CD4-positive, alpha-beta memory T cell (primary cell): Measurements from ENCODE around the gene CAPN14. TPM values are rescaled to one million over a fixed set of nuclear protein-coding genes. Genes with fewer than 3 reads are reported as not detected.

Experiments used
- CTCF ChIA-PET: fragments of 350-600 bp; sonication (Branson Sonifier 250); formaldehyde crosslinking; loops from one replicate; lab custom pipeline; 2021; ENCODE audit warnings: inconsistent platforms; ENCODE audit not compliant: partially characterized antibody; lab: Charles Lee
- POLR2A ChIA-PET: fragments of 350-600 bp; sonication (Branson Sonifier 250); formaldehyde crosslinking; loops from one replicate; lab custom pipeline; 2021; ENCODE audit not compliant: partially characterized antibody; lab: Charles Lee
- DNase-seq, 5 donors: peaks; one replicate each; pipeline versions ENCODE4 v3.0.0 to v3.0.0-alpha.2; 2020 to 2022; ENCODE audit warnings: mixed read lengths in 1 of 5
- H3K27ac ChIP-seq: one replicate; pipeline ENCODE4 v1.7.0; 2013; ENCODE audit warnings: low read depth, low read length
- H3K27me3 ChIP-seq: 2 replicates; pipeline ENCODE4 v1.7.0; 2013; ENCODE audit warnings: mild to moderate bottlenecking, low read length, moderate library complexity; ENCODE audit not compliant: insufficient read depth
- H3K36me3 ChIP-seq: 2 replicates; pipeline ENCODE4 v1.7.0; 2013; ENCODE audit warnings: mild to moderate bottlenecking, low read length, moderate library complexity; ENCODE audit not compliant: insufficient read depth
- H3K4me1 ChIP-seq: 2 replicates; pipeline ENCODE4 v1.7.0; 2013; ENCODE audit warnings: mild to moderate bottlenecking, low read length, moderate library complexity; ENCODE audit not compliant: insufficient read depth
- H3K4me3 ChIP-seq, 2 donors: one replicate each; pipeline ENCODE4 v1.7.0; 2013; ENCODE audit warnings: low read length in 2 of 2, mild to moderate bottlenecking in 1 of 2
- H3K9me3 ChIP-seq, 2 donors: one replicate each; pipeline ENCODE4 v1.7.0; 2013; ENCODE audit warnings: low read length in 2 of 2, control low read depth in 1 of 2; ENCODE audit not compliant: control insufficient read depth in 1 of 2
- H3K27ac Mint-ChIP-seq, 7 donors: one replicate each; pipeline ENCODE4 v1.8.0; 2020 to 2021; ENCODE audit warnings: mixed read lengths in 7 of 7, mild to moderate bottlenecking in 6 of 7, inconsistent platforms in 3 of 7, moderate library complexity in 3 of 7
- H3K27me3 Mint-ChIP-seq, 2 donors: one replicate each; pipeline ENCODE4 v1.8.0; 2020 to 2021; ENCODE audit warnings: mixed read lengths in 2 of 2
- H3K36me3 Mint-ChIP-seq, 2 donors: one replicate each; pipeline ENCODE4 v1.8.0; 2020 to 2021; ENCODE audit warnings: mixed read lengths in 2 of 2, inconsistent platforms in 1 of 2, mild to moderate bottlenecking in 1 of 2
- H3K4me1 Mint-ChIP-seq, 4 donors: one replicate each; pipeline ENCODE4 v1.8.0; 2020 to 2021; ENCODE audit warnings: mixed read lengths in 4 of 4, mild to moderate bottlenecking in 1 of 4
- H3K4me3 Mint-ChIP-seq, 8 donors: one replicate each; pipeline ENCODE4 v1.8.0; 2020 to 2021; ENCODE audit warnings: mixed read lengths in 8 of 8, mild to moderate bottlenecking in 7 of 8, moderate library complexity in 6 of 8, inconsistent platforms in 3 of 8
- H3K9me3 Mint-ChIP-seq, 8 donors: one replicate each; pipeline ENCODE4 v1.8.0; 2020 to 2021; ENCODE audit warnings: mixed read lengths in 8 of 8, mild to moderate bottlenecking in 5 of 8, inconsistent platforms in 3 of 8, moderate library complexity in 1 of 8
- intact Hi-C: fragments of 100-400 bp; cut with micrococcal nuclease; formaldehyde crosslinking; loops from one replicate; pipeline ENCODE4 v1.15.1; 2023
- polyA plus RNA-seq, 2 donors: library from polyadenylated mRNA; unstranded; fragments of 300-500 nt; fragmentation: Illumina TruSeq; gene quantifications; one replicate each; pipeline ENCODE4 v1.2.3, GENCODE V29; 2021
- total RNA-seq, 2 experiments: library from RNA; stranded (reverse); gene quantifications; one replicate each; pipeline ENCODE4 v1.2.3, GENCODE V29; 2021

The CAPN14 gene
- total and polyA plus RNA-seq, 4 experiments from 2014 or later, result 0.16 to 0.61 (median 0.44) TPM

GRCh38 chr2:31230751-31231150 is 13.4 kb upstream of the CAPN14 start:
- H3K4me1 ChIP-seq, result peaks cover 20% of the 10 kb centered on the region
- POLR2A ChIA-PET, result interaction anchor here (1.0 kb wide), 1 partner anchor 22 kb away, joined by 6 read pairs; no protein-coding TSS in a partner anchor
- H3K27ac ChIP-seq, result no peak overlapping the region
- H3K27me3 ChIP-seq, result peaks cover 6% of the 10 kb centered on the region
- CTCF ChIA-PET, result no interaction called here
- no peak for DNase-seq
- no peaks in the 10 kb centered on the region for H3K36me3 ChIP-seq
- no peaks in the 10 kb centered on the region for H3K9me3 Mint-ChIP-seq
- no peaks in the 10 kb centered on the region for H3K9me3 ChIP-seq
- H3K4me1 Mint-ChIP-seq, result peaks cover 13 to 23% (median 19%) of the 10 kb centered on the region in 4 donors
- H3K27ac Mint-ChIP-seq, result no peak overlapping the region
- no peaks in the 10 kb centered on the region for H3K36me3 Mint-ChIP-seq
- H3K4me3 ChIP-seq, result no peak overlapping the region
- peaks cover 1 to 8% of the 10 kb centered on the region in 2 donors for H3K27me3 Mint-ChIP-seq
- intact Hi-C loops, result no loop called here
- no peak overlapping the region for H3K4me3 Mint-ChIP-seq

DNA sequence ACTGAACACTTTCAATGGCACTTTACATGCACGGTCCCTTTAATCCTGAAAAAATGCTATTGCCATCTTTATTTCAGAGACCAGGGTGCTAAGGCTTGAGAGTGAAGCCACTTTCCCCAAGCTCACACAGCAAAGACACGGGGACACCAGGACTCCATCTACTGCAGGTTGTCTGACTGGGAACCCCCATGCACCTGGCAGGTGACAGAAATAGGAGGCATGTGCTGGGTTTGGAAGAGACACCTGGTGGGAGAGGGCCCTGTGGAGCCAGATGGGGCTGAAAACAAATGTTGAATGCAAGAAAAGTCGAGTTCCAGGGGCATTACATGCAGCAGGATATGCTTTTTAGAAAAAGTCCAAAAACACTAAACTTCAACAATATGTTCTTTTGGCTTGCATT is 11.4 kb upstream of the CAPN14 start:
- no peak overlapping the region for H3K4me3 Mint-ChIP-seq
- no peaks in the 10 kb centered on the region for H3K36me3 Mint-ChIP-seq
- peaks cover 5 to 10% (median 8%) of the 10 kb centered on the region in 4 donors for H3K4me1 Mint-ChIP-seq
- Histone ChIP-seq H3K36me3 (no peaks in the 10 kb centered on the region), H3K27me3 (peaks cover 6% of the 10 kb centered on the region), H3K4me3 (no peak overlapping the region), H3K9me3 (no peaks in the 10 kb centered on the region), H3K27ac (no peak overlapping the region), H3K4me1 (peaks cover 7% of the 10 kb centered on the region)
- ChIA-PET CTCF (interaction anchor here (0.8 kb wide), 1 partner anchor 1064 kb away, joined by 4 read pairs; no protein-coding TSS in a partner anchor), POLR2A (no interaction called here)
- H3K9me3 Mint-ChIP-seq, result peaks cover 0 to 2% (median 0%) of the 10 kb centered on the region in 8 donors
- H3K27ac Mint-ChIP-seq, result no peak overlapping the region
- H3K27me3 Mint-ChIP-seq, result peaks cover 9 to 14% of the 10 kb centered on the region in 2 donors
- intact Hi-C loops, result no loop called here
- DNase-seq, result no peak

GRCh38 chr2:31227711-31228125 is 10.4 kb upstream of the CAPN14 start:
- Mint-ChIP-seq H3K4me1 (peaks cover 0 to under 1% (median 0%) of the 10 kb centered on the region in 4 donors), H3K9me3 (peaks cover 0 to 2% (median 0%) of the 10 kb centered on the region in 8 donors), H3K36me3 (no peaks in the 10 kb centered on the region), H3K27ac (no peak overlapping the region), H3K4me3 (no peak overlapping the region), H3K27me3 (peaks cover 14% of the 10 kb centered on the region in 2 donors)
- Histone ChIP-seq H3K9me3 (no peaks in the 10 kb centered on the region), H3K36me3 (no peaks in the 10 kb centered on the region), H3K27ac (no peak overlapping the region), H3K27me3 (peaks cover 6% of the 10 kb centered on the region), H3K4me1 (no peaks in the 10 kb centered on the region), H3K4me3 (no peak overlapping the region)
- ChIA-PET POLR2A (no interaction called here), CTCF (no interaction called here)
- no peak for DNase-seq
- intact Hi-C loops, result no loop called here

- peaks cover 6% of the 10 kb centered on the region for H3K27me3 ChIP-seq
- CTCF ChIA-PET, result no interaction called here
- DNase-seq, result no peak
- H3K9me3 ChIP-seq, result no peaks in the 10 kb centered on the region
- H3K27me3 Mint-ChIP-seq, result peaks cover 16% of the 10 kb centered on the region in 2 donors
- peaks cover 0 to 2% (median 0%) of the 10 kb centered on the region in 8 donors for H3K9me3 Mint-ChIP-seq
- no peak overlapping the region for H3K4me3 ChIP-seq
- no peaks in the 10 kb centered on the region for H3K36me3 ChIP-seq
- H3K4me1 ChIP-seq, result no peaks in the 10 kb centered on the region
- no peaks in the 10 kb centered on the region for H3K36me3 Mint-ChIP-seq
- H3K4me3 Mint-ChIP-seq, result no peak overlapping the region
- no peak overlapping the region for H3K27ac Mint-ChIP-seq
- H3K4me1 Mint-ChIP-seq, result no peaks in the 10 kb centered on the region
- POLR2A ChIA-PET, result no interaction called here
- intact Hi-C loops, result no loop called here
- no peak overlapping the region for H3K27ac ChIP-seq
Measured at GRCh38 chr2:31227110-31227509, 9.8 kb upstream of the CAPN14 start.

GRCh38 chr2:31226266-31226665 is 9.0 kb upstream of the CAPN14 start:
- no peak overlapping the region for H3K27ac ChIP-seq
- POLR2A ChIA-PET, result no interaction called here
- H3K27me3 ChIP-seq, result peaks cover 6% of the 10 kb centered on the region
- DNase-seq, result no peak
- no peaks in the 10 kb centered on the region for H3K36me3 ChIP-seq
- Mint-ChIP-seq H3K4me1 (no peaks in the 10 kb centered on the region), H3K9me3 (peaks cover 0 to 2% (median 0%) of the 10 kb centered on the region in 8 donors), H3K36me3 (no peaks in the 10 kb centered on the region), H3K27ac (no peak overlapping the region), H3K4me3 (no peak overlapping the region), H3K27me3 (peaks cover 16 to 21% of the 10 kb centered on the region in 2 donors)
- H3K4me3 ChIP-seq, result no peak overlapping the region
- intact Hi-C loops, result no loop called here
- no peaks in the 10 kb centered on the region for H3K4me1 ChIP-seq
- no peaks in the 10 kb centered on the region for H3K9me3 ChIP-seq
- CTCF ChIA-PET, result no interaction called here

DNA sequence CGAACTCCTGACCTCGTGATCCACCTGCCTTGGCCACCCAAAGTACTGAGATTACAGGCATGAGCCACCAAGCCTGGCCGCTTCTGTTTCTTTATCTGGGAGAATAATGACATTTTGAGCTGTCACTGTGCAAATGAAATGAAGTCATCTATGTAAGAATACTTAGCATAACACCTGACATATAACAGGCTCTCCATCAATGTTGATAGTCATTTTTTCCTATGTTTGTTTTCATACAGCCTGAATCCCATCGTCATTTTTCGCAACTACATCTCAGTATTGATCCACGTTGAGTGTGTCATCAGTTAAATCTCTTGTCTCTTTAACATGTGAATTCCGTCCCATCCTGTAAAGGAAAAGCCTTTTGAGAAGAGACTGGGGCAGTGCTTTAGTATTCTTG is 6.4 kb upstream of the CAPN14 start:
- Histone ChIP-seq H3K27me3 (no peaks in the 10 kb centered on the region), H3K9me3 (no peaks in the 10 kb centered on the region), H3K4me3 (no peak overlapping the region), H3K4me1 (no peaks in the 10 kb centered on the region), H3K36me3 (no peaks in the 10 kb centered on the region), H3K27ac (no peak overlapping the region)
- H3K9me3 Mint-ChIP-seq, result peaks cover 0 to 2% (median 0%) of the 10 kb centered on the region in 8 donors
- H3K4me3 Mint-ChIP-seq, result no peak overlapping the region
- H3K36me3 Mint-ChIP-seq, result no peaks in the 10 kb centered on the region
- no peak overlapping the region for H3K27ac Mint-ChIP-seq
- H3K27me3 Mint-ChIP-seq, result peaks cover 16 to 22% of the 10 kb centered on the region in 2 donors
- ChIA-PET POLR2A (no interaction called here), CTCF (no interaction called here)
- DNase-seq, result no peak
- intact Hi-C loops, result no loop called here
- no peaks in the 10 kb centered on the region for H3K4me1 Mint-ChIP-seq

- Mint-ChIP-seq H3K36me3 (no peaks in the 10 kb centered on the region), H3K27ac (no peak overlapping the region), H3K4me1 (no peaks in the 10 kb centered on the region), H3K4me3 (no peak overlapping the region), H3K9me3 (peaks cover 0 to 2% (median 0%) of the 10 kb centered on the region in 8 donors), H3K27me3 (peaks cover 16 to 22% of the 10 kb centered on the region in 2 donors)
- H3K9me3 ChIP-seq, result no peaks in the 10 kb centered on the region
- intact Hi-C loops, result no loop called here
- no peaks in the 10 kb centered on the region for H3K36me3 ChIP-seq
- H3K27ac ChIP-seq, result no peak overlapping the region
- no peak for DNase-seq
- no peak overlapping the region for H3K4me3 ChIP-seq
- CTCF ChIA-PET, result no interaction called here
- no peaks in the 10 kb centered on the region for H3K27me3 ChIP-seq
- H3K4me1 ChIP-seq, result no peaks in the 10 kb centered on the region
- POLR2A ChIA-PET, result no interaction called here
Measured at GRCh38 chr2:31223026-31223425, 5.7 kb upstream of the CAPN14 start.
